Measurements from ENCODE around the gene AAGAB. TPM values are rescaled to one million over a fixed set of nuclear protein-coding genes. Genes with fewer than 3 reads are reported as not detected.

The AAGAB gene
- total RNA-seq, 1 experiment from 2014 or later: 40.1 TPM

GRCh38 chr15:67176195-67176971, 78.1 kb downstream of the AAGAB start:
- no peak for DNase-seq

More at GRCh38 chr15:67176195-67176971, 78.1 kb downstream of the AAGAB start:
- Histone ChIP-seq H3K23me2 (ENCODE audit: insufficient read length, low read depth, low read length, poor library complexity, severe bottlenecking) (no peaks in the 10 kb centered on the region), H3K27ac (ENCODE audit: insufficient read length, low read depth, low read length) (no peak overlapping the region), H2BK20ac (ENCODE audit: low read depth, low read length, poor library complexity, severe bottlenecking) (no peak overlapping the region), H4K8ac (replicated peaks; ENCODE audit: insufficient read length, low read depth, low read length) (no peak overlapping the region), H4K91ac (ENCODE audit: insufficient read length, low read depth, low read length) (no peak overlapping the region), H4K20me1 (ENCODE audit: control insufficient read depth, insufficient read depth, insufficient read length) (no peaks in the 10 kb centered on the region), H4K5ac (ENCODE audit: insufficient read length, low read depth, low read length) (no peak overlapping the region), H2AFZ (ENCODE audit: low read length) (no peak overlapping the region), H3K14ac (ENCODE audit: insufficient read depth, low read length) (no peak overlapping the region; the same call in 1 of the 2 replicates), H3K9me3 (ENCODE audit: control insufficient read depth, low read depth, low read length) (no peaks in the 10 kb centered on the region), H3K27me3 (ENCODE audit: insufficient read depth, low read length) (no peaks in the 10 kb centered on the region), H3K23ac (ENCODE audit: insufficient read length, low read depth, low read length) (no peak overlapping the region), H2BK5ac (ENCODE audit: insufficient read length, low read length) (no peak overlapping the region), H3K9ac (ENCODE audit: extremely low read depth, insufficient read length, low read length) (no peak overlapping the region), H3K79me1 (ENCODE audit: insufficient read depth, low read depth, low read length, poor library complexity, severe bottlenecking) (no peaks in the 10 kb centered on the region), H3K18ac (ENCODE audit: insufficient read length, low read depth, low read length) (no peak overlapping the region), H2AK5ac (ENCODE audit: insufficient read length, low read length) (no peak overlapping the region), H2BK120ac (ENCODE audit: low read depth, low read length, poor library complexity, severe bottlenecking) (no peak overlapping the region), H3K4me2 (ENCODE audit: insufficient read depth, insufficient read length, low read length) (no peak overlapping the region), H3K79me2 (ENCODE audit: insufficient read depth, low read length) (no peaks in the 10 kb centered on the region), H3K4me1 (ENCODE audit: insufficient read depth, low read length) (peaks cover 11% of the 10 kb centered on the region; the same call in 1 of the 2 replicates), H2BK12ac (ENCODE audit: insufficient read length, low read depth, low read length) (no peak overlapping the region), H3T11ph (ENCODE audit: low read length) (no peak overlapping the region), H3K4ac (ENCODE audit: low read depth, low read length) (no peak overlapping the region), H2BK15ac (ENCODE audit: low read depth, low read length) (no peak overlapping the region), H3K56ac (ENCODE audit: insufficient read length, low read depth, low read length) (no peak overlapping the region)
- Mint-ChIP-seq H3K27ac (peak overlapping the region; percentile 16 to 87 (median 25); a peak in 3 of 7 replicates), H3K36me3 (ENCODE audit: insufficient read depth in 1 of 3, low read depth in 3 of 3) (peaks cover 0 to 32% (median 0%) of the 10 kb centered on the region in 3 experiments; a peak in 6 of 7 replicates), H3K4me1 (peaks cover 33 to 39% of the 10 kb centered on the region in 2 experiments), H3K27me3 (ENCODE audit: low read depth) (no peaks in the 10 kb centered on the region), H3K9me3 (no peaks in the 10 kb centered on the region), H3K4me3 (peak overlapping the region in 1 of 2 experiments; percentile 5; a peak in 1 of 5 replicates)
- no peak for TF ChIP-seq CTCF (conservative IDR thresholded peaks at IDR 0.05)
- WGBS (ENCODE audit: extremely low coverage, insufficient read length, low lambda C conversion rate): no CpG with 5 or more reads among the region's 14 CpGs
